NK-92 (cell line): Measurements from ENCODE around the gene ZBED5.
"Not testable (repeated sequence)": the region's sequence is repeated elsewhere in the genome, so short reads cannot be mapped to it uniquely, and the experiment has no call there.

Experiments used
- DNase-seq: peaks from one replicate; lab custom pipeline; 2025; ENCODE audit not compliant: unreplicated experiment; lab: John Stamatoyannopoulos, UW

Gene ZBED5

GRCh38 chr11:10844356-10844755 lies 13.5 kb downstream of the ZBED5 start:
- no peak for DNase-seq

DNA sequence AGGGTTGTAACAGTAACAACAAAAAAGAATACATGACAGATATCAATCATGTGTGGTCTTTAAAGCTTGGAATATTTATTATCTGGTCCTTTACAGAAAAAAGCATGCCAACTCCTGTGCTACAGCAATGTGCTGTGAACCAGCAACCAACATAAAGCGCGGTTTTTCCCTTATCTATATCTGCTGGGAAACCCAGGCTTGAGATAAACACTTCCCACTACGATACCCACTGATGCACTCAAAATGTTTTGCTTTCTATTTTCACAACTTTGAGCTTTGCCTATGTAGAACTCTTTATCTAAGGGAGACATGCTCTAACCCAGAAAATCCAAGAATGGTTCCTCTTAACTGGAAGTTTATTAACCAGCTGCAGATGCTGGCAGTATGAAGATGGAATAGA lies 19.0 kb downstream of the ZBED5 start:
- DNase-seq: no peak

DNA sequence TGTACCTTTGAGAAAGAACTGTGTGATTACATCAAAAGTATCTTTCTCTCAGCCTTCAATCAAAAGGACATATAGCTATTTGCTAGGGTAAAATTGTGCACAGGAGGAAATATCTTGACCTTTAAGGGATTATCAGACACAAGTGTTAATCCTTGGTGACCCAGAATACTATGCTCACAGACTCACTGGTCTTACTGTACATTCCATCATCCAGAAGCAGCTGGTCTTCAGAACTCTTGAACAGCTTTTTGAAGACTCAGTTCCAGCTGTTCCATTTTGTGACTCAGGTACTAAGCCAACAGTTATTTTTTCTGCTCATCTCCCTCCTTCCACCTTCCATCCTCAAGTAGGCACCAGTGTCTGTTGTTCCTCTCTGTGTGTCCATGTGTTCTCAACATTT lies 19.8 kb downstream of the ZBED5 start:
- no peak for DNase-seq

DNA sequence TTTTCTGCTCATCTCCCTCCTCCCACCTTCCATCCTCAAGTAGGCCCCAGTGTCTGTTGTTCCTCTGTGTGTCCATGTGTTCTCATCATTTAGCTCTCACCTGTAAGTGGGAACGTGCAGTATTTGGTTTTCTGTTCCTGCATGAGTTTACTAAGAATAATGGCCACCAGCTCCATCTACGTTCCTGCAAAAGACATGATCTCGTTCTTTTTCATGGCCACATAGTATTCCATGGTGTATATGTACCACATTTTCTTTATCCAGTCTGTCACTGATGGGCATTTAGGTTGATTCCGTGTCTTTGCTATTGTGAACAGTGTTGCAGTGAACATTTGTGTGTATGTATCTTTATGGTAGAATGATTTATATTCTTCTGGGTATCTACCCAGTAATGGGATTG lies 21.0 kb downstream of the ZBED5 start:
- DNase-seq: not testable (repeated sequence)

GRCh38 chr11:10829139-10829538 lies 28.7 kb downstream of the ZBED5 start:
- no peak for DNase-seq

- DNase-seq: no peak
These were observed 29.5 kb downstream of the ZBED5 start for GRCh38 chr11:10828402-10828801.

DNA sequence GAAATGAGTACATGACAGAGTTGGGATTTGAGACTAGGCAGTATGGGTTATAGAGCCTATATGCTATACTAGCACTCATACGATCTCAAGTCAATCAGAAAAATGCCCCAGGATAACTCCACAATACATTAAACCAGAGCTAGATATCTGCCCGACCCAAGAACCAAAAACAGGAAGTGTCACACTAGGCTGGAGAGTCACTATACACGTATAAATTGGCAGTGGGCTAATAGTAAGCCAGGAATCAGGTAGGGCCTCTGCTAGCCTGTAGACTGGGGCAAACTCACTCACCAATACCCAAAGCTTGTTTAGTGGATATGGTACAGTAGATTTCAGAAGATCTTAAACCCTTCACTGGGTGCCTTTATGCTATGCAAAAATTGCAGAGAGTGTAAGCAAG lies 33.0 kb downstream of the ZBED5 start:
- DNase-seq: no peak

- DNase-seq: no peak
These were observed 34.7 kb downstream of the ZBED5 start for GRCh38 chr11:10823152-10823579.

GRCh38 chr11:10822491-10822890 lies 35.4 kb downstream of the ZBED5 start:
- DNase-seq: not testable (repeated sequence)

DNA sequence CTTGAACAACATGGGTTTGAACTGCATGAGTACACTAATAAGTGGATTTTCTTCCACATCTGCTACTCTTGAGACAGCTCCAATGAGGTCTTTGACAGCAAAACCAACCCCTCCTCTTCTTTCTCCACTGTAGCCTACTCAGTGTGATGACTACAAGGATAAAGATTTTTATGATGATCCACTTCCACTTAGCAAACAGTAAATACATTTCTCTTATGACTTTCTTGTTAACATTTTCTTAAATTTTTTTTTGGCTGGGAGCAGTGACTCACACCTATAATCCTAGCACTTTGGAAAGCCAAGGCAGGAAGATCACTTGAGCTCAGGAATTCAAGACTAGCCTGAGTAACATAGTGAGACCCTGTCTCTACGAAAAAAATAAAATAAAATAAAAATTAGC lies 39.3 kb downstream of the ZBED5 start:
- DNase-seq: no peak

- no peak for DNase-seq
These were observed 43.9 kb downstream of the ZBED5 start for GRCh38 chr11:10813945-10814344.

DNA sequence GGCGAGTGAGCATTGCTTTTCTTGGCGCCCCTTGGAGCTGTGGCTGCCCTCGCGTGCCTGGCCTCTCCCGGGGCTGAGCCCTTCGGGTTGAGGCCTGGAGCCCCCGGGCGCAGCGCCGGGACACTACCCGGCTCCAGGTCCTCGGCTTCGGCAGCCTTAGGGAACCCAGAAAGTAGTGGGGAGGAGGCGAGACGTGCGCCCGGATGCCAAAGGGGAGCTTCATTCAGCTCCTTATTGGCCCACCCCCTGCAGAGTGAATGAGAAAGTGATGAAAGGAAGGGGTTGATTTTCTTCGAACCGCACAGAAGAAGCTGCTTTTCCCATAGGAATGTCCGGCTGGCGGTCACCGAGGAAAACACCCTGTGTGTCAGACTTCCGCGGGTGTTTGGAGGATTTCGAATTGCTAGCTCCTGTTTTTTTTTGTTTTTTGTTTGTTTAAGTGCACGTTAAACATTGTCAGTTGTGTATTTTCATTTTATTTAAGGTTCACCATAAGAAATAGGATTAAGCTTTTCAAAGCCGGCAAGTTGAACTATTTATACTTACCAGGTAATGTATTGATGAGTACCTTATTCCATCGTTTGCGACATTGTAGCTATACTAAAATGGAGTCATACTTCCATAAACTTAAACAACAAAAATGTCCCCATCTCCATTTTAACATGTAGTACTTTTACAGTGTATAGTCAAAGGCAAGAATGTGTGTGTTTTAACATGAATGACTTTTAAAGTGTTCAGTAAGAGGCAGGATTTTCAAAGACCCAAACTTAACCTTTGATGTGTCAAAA lies 48.3 kb downstream of the ZBED5 start:
- no peak for DNase-seq

DNA sequence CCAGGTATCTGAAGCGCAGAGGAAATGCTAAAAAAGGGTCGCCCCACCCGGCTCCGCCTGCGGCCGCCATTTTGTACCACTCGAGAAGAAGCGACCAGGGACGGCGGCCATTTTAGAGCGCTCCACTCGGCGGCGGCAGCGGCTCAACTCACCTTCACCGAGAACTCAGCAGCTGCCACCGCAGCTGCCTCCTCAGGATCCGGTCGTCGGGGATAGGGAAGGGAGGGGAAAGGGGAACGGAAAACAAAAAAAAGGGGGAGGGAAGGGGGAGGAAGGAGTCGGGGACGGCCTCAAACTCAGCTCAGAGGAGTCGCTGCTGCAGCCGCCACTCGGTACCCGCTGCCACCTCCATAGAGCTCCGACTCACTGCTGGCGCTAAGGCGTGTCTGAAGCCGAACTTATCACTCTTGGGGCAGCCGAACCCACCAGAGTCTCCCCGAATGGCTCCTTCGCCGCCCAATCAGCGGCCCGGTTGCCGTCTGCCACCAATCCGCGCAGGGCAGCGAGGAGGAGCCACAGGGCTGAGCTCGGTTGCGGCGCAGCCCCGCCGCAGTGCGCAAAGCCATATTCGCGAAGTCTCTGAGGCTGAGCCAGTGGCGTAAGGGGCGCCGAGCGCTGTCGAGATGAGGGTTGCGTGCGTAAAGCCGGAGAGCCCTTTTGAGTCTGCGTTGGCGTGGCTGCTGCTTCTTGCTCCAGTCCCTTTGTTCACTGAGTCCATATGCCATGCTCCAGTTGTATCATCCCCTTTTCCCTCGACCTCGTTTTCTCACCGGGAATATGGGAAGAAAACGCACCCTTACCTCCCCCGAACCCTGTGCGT lies 49.1 kb downstream of the ZBED5 start, which contains the start of gene EIF4G2:
EIF4G2 (minus strand) TSS at position 374 of the 820 bp plus-strand sequence.
- peak; percentile 75 for DNase-seq

- no peak for DNase-seq
These were observed 49.7 kb downstream of the ZBED5 start for GRCh38 chr11:10808235-10808552.

GRCh38 chr11:10807493-10808234 lies 50.2 kb downstream of the ZBED5 start:
- DNase-seq: no peak

DNA sequence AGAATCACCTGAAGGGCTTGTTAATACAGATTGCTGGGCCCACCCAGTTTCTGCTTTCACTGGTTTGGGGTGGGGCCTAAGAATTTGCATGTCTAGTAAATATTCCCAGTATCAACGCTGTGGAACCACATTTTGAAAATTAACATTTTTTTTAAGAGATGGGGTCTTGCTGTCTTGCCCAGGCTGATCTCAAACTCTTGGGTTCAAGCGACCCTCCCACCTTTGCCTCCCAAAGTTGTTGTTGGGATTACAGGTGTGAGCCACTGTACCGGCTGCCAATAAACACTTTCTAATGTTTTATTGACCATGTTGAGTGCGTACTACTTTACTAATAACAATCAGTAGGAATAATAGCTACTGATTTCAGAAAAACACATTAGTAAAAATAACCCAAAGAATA lies 51.6 kb downstream of the ZBED5 start:
- no peak for DNase-seq

GRCh38 chr11:10805741-10806140 lies 52.1 kb downstream of the ZBED5 start:
- DNase-seq: no peak

- no peak for DNase-seq
These were observed 54.2 kb downstream of the ZBED5 start for GRCh38 chr11:10803676-10804075.
